Peyer's patch (tissue), 4 donors: ENCODE results near the gene EPB41L4B. TPM values are rescaled to one million over a fixed set of nuclear protein-coding genes. Genes with fewer than 3 reads are reported as not detected.

ENCODE experiments used
- DNase-seq, 3 donors: peaks; one replicate each; pipeline ENCODE4 v3.0.0-alpha.2; 2017 to 2019
- H3K27ac ChIP-seq, 4 donors: fragments of 200-600 bp; sonication (generic); one replicate each; pipeline ENCODE4 v1.5.1; 2016 to 2019
- H3K27me3 ChIP-seq, 2 donors: fragments of 200-600 bp; sonication (generic); one replicate each; pipeline ENCODE4 v1.5.1; 2019
- H3K36me3 ChIP-seq, 3 donors: fragments of 200-600 bp; sonication (generic); one replicate each; pipeline ENCODE4 v1.5.1; 2016 to 2019
- H3K4me1 ChIP-seq, 4 donors: fragments of 200-600 bp; sonication (generic); one replicate each; pipeline ENCODE4 v1.5.1; 2016 to 2019
- H3K4me3 ChIP-seq, 4 donors: fragments of 200-600 bp; sonication (generic); 1 replicate in 3 of 4; 2 replicates in 1 of 4; pipeline ENCODE4 v1.5.1; 2016 to 2019; ENCODE audit warnings: mild to moderate bottlenecking in 1 of 4
- H3K9me3 ChIP-seq, 4 donors: fragments of 200-600 bp; sonication (generic); one replicate each; pipeline ENCODE4 v1.5.1; 2016 to 2019; ENCODE audit warnings: mild to moderate bottlenecking in 1 of 4
- CTCF ChIP-seq, 6 experiments: fragments of 450-650 bp in 4 of 6; fragments of 200-600 bp in 2 of 6; sonication (generic) in 1 of 6; IDR thresholded peaks; one replicate each; pipeline ENCODE4 v1.5.1; 2017 to 2019; ENCODE audit warnings: antibody characterized with exemption in 6 of 6, mild to moderate bottlenecking in 3 of 6, moderate library complexity in 1 of 6
- POLR2A ChIP-seq, 2 donors: fragments of 450-650 bp; IDR thresholded peaks; one replicate each; pipeline ENCODE4 v1.5.1; 2017; ENCODE audit warnings: antibody characterized with exemption in 2 of 2, mild to moderate bottlenecking in 2 of 2, moderate library complexity in 2 of 2
- total RNA-seq, 4 donors: library from RNA; depleted of rRNA; stranded (reverse); fragments of >200 nt; gene quantifications; one replicate each; pipeline ENCODE4 v1.1.0, GENCODE V29; 2016

The EPB41L4B gene
- total RNA-seq, 4 donors from 2014 or later = 20.6 to 135 (median 78.2) TPM

GRCh38 chr9:109232449-109233237 lies 88.2 kb downstream of the EPB41L4B start:
- H3K27me3 ChIP-seq = peaks cover 0 to 4% of the 10 kb centered on the region in 2 donors
- H3K36me3 ChIP-seq = no peaks in the 10 kb centered on the region
- no peak for DNase-seq
- H3K4me3 ChIP-seq = no peak overlapping the region
- no peak overlapping the region for H3K27ac ChIP-seq
- no peak for TF ChIP-seq CTCF (IDR thresholded peaks at IDR 0.05)
- no peak for TF ChIP-seq POLR2A (IDR thresholded peaks at IDR 0.05)
- H3K4me1 ChIP-seq = no peaks in the 10 kb centered on the region
- no peaks in the 10 kb centered on the region for H3K9me3 ChIP-seq

- H3K4me3 ChIP-seq = no peak overlapping the region
- H3K36me3 ChIP-seq = no peaks in the 10 kb centered on the region
- no peaks in the 10 kb centered on the region for H3K9me3 ChIP-seq
- no peak for TF ChIP-seq POLR2A (IDR thresholded peaks at IDR 0.05)
- TF ChIP-seq CTCF (IDR thresholded peaks at IDR 0.05) = no peak
- no peak for DNase-seq
- peaks cover 0 to 4% of the 10 kb centered on the region in 2 donors for H3K27me3 ChIP-seq
- no peak overlapping the region for H3K27ac ChIP-seq
- H3K4me1 ChIP-seq = no peaks in the 10 kb centered on the region
Measured at GRCh38 chr9:109231593-109231992, 89.3 kb downstream of the EPB41L4B start.

- no peaks in the 10 kb centered on the region for H3K9me3 ChIP-seq
- peaks cover 0 to 4% of the 10 kb centered on the region in 2 donors for H3K27me3 ChIP-seq
- H3K27ac ChIP-seq = no peak overlapping the region
- TF ChIP-seq POLR2A (IDR thresholded peaks at IDR 0.05) = no peak
- no peak for TF ChIP-seq CTCF (IDR thresholded peaks at IDR 0.05)
- H3K4me1 ChIP-seq = no peaks in the 10 kb centered on the region
- H3K36me3 ChIP-seq = no peaks in the 10 kb centered on the region
- no peak overlapping the region for H3K4me3 ChIP-seq
- DNase-seq = no peak
Measured at GRCh38 chr9:109230277-109230676, 90.6 kb downstream of the EPB41L4B start.

GRCh38 chr9:109229682-109230081 lies 91.2 kb downstream of the EPB41L4B start:
- Histone ChIP-seq H3K36me3 (no peaks in the 10 kb centered on the region), H3K27ac (no peak overlapping the region), H3K27me3 (peaks cover 0 to 4% of the 10 kb centered on the region in 2 donors), H3K4me3 (no peak overlapping the region), H3K4me1 (no peaks in the 10 kb centered on the region), H3K9me3 (no peaks in the 10 kb centered on the region)
- no peak for DNase-seq
- TF ChIP-seq CTCF (IDR thresholded peaks at IDR 0.05) = no peak
- no peak for TF ChIP-seq POLR2A (IDR thresholded peaks at IDR 0.05)

GRCh38 chr9:109228093-109228642 lies 92.7 kb downstream of the EPB41L4B start:
- no peaks in the 10 kb centered on the region for H3K4me1 ChIP-seq
- no peaks in the 10 kb centered on the region for H3K9me3 ChIP-seq
- no peak overlapping the region for H3K27ac ChIP-seq
- H3K27me3 ChIP-seq = peaks cover 0 to 4% of the 10 kb centered on the region in 2 donors
- no peak for TF ChIP-seq CTCF (IDR thresholded peaks at IDR 0.05)
- TF ChIP-seq POLR2A (IDR thresholded peaks at IDR 0.05) = no peak
- no peaks in the 10 kb centered on the region for H3K36me3 ChIP-seq
- no peak overlapping the region for H3K4me3 ChIP-seq
- no peak for DNase-seq
